H1 (cell line): ENCODE data around the gene GDF9.

Source experiments
- BACH1 ChIP-seq: IDR thresholded peaks from 2 replicates; pipeline ENCODE4 v1.6.1; 2012; ENCODE audit warnings: low read length, improper control_type of control experiment
- CHD2 ChIP-seq: IDR thresholded peaks from 2 replicates; pipeline ENCODE4 v1.6.1; 2012; ENCODE audit warnings: low read length, improper control_type of control experiment
- EZH2 ChIP-seq: fragments of 200-600 bp; sonication (generic); IDR thresholded peaks from 2 replicates; pipeline ENCODE4 v1.7.1; 2012; ENCODE audit warnings: low read depth, mild to moderate bottlenecking, moderate library complexity, low read length, inconsistent platforms; ENCODE audit not compliant: severe bottlenecking
- JUND ChIP-seq: IDR thresholded peaks from 2 replicates; pipeline ENCODE4 v1.6.1; 2011; ENCODE audit warnings: mild to moderate bottlenecking, improper control_type of control experiment, low read length
- MAX ChIP-seq: IDR thresholded peaks from 2 replicates; pipeline ENCODE4 v1.6.1; 2012; ENCODE audit warnings: inconsistent platforms
- POLR2A ChIP-seq, 2 experiments: IDR thresholded peaks; 1 replicate in 1 of 2; 2 replicates in 1 of 2; pipeline ENCODE4 v1.6.1; 2011; ENCODE audit warnings: low read depth in 2 of 2, low read length in 2 of 2, mild to moderate bottlenecking in 2 of 2; ENCODE audit errors: control extremely low read depth in 1 of 2
- POU5F1 ChIP-seq: IDR thresholded peaks from 2 replicates; pipeline ENCODE4 v1.6.1; 2011; ENCODE audit warnings: low read depth, mild to moderate bottlenecking, low read length, moderate library complexity
- TF ChIP-seq, protein P1 (sequence below), 3 experiments: IDR thresholded peaks; 1 replicate in 2 of 3; 2 replicates in 1 of 3; pipeline versions ENCODE4 v1.5.1 to v1.6.1; 2011; ENCODE audit warnings: low read length in 3 of 3, mild to moderate bottlenecking in 3 of 3, inconsistent platforms in 2 of 3, low read depth in 1 of 3, moderate library complexity in 1 of 3; ENCODE audit not compliant: insufficient read depth in 1 of 3; ENCODE audit errors: control extremely low read depth in 1 of 3

GRCh38 chr5:132884548-132884947, 18.3 kb upstream of the GDF9 start:
- TF ChIP-seq EZH2 (no peak), MAX (no peak), POLR2A (IDR thresholded peaks at IDR 0.05; ENCODE audit: control extremely low read depth in 1 of 2, low read depth in 2 of 2, low read length in 2 of 2) (no peak), BACH1 (no peak), POU5F1 (no peak), CHD2 (no peak), JUND (no peak)
- TF ChIP-seq, protein P1, sequence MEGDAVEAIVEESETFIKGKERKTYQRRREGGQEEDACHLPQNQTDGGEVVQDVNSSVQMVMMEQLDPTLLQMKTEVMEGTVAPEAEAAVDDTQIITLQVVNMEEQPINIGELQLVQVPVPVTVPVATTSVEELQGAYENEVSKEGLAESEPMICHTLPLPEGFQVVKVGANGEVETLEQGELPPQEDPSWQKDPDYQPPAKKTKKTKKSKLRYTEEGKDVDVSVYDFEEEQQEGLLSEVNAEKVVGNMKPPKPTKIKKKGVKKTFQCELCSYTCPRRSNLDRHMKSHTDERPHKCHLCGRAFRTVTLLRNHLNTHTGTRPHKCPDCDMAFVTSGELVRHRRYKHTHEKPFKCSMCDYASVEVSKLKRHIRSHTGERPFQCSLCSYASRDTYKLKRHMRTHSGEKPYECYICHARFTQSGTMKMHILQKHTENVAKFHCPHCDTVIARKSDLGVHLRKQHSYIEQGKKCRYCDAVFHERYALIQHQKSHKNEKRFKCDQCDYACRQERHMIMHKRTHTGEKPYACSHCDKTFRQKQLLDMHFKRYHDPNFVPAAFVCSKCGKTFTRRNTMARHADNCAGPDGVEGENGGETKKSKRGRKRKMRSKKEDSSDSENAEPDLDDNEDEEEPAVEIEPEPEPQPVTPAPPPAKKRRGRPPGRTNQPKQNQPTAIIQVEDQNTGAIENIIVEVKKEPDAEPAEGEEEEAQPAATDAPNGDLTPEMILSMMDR (IDR thresholded peaks at IDR 0.05; ENCODE audit: control extremely low read depth in 1 of 3, insufficient read depth in 1 of 3, low read depth in 1 of 3, low read length in 3 of 3), result no peak
